ENCODE results near the gene SCAMP5.

SCAMP5 gene

DNA sequence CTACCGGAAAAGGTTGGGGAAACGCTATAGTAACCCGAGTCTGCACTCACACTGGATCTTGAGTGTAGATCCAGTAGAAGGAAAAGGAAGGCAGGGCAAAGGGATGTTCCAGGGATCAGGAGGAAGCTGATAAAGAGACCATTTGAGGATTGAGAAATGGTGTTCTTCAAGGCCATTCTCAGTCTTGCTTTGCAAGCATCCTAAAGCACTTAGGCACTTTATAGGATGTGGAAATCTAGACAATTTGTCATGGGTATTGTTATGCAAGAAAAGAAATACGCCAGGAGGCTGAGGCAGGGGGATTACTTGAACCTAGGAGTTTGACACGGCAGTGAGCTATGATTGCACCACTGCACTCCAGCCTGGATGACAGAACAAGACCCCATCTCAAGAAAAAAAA lies 13.2 kb upstream of the SCAMP5 start:
- no peak for DNase-seq (ENCODE audit: low read depth)
- in situ Hi-C loops (cut with HindIII; ENCODE audit: low sequenced_read_pairs), result no loop called here
- TF ChIP-seq, protein P1, sequence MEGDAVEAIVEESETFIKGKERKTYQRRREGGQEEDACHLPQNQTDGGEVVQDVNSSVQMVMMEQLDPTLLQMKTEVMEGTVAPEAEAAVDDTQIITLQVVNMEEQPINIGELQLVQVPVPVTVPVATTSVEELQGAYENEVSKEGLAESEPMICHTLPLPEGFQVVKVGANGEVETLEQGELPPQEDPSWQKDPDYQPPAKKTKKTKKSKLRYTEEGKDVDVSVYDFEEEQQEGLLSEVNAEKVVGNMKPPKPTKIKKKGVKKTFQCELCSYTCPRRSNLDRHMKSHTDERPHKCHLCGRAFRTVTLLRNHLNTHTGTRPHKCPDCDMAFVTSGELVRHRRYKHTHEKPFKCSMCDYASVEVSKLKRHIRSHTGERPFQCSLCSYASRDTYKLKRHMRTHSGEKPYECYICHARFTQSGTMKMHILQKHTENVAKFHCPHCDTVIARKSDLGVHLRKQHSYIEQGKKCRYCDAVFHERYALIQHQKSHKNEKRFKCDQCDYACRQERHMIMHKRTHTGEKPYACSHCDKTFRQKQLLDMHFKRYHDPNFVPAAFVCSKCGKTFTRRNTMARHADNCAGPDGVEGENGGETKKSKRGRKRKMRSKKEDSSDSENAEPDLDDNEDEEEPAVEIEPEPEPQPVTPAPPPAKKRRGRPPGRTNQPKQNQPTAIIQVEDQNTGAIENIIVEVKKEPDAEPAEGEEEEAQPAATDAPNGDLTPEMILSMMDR (IDR thresholded peaks at IDR 0.05; ENCODE audit: low read depth, low read length, missing control alignments), result no peak
- no peak overlapping the region for H3K4me3 ChIP-seq (ENCODE audit: low read depth, low read length)

DNA sequence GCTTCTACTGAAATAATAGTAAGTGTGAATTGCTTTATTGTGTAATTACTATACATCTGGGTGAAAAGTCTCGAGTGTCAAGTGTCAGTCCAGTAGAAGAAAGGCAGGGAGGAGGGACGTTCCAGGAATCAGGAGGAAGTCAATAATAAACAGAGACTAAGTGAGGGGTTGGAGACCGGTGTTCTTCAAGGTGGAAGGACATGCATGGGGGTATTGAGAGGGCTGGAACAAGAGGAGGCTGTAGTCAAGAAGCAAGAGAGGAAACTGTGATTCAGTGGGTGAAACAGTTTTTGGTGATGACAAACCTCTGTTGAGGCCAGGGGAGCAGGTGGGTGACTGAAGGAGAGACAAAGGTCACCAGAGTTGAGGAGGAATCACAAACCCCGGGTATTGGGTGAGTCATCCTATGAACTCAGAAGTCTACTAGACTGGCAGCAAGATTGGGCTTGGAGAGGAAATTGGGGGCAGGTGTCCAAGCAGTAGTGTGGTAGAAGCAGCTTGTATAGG lies 11.6 kb upstream of the SCAMP5 start:
- no peak overlapping the region for H3K4me3 ChIP-seq (ENCODE audit: low read depth, low read length)
- in situ Hi-C loops (cut with HindIII; ENCODE audit: low sequenced_read_pairs), result no loop called here
- no peak for DNase-seq (ENCODE audit: low read depth)
- TF ChIP-seq, protein P1 (IDR thresholded peaks at IDR 0.05; ENCODE audit: low read depth, low read length, missing control alignments), result no peak

DNA sequence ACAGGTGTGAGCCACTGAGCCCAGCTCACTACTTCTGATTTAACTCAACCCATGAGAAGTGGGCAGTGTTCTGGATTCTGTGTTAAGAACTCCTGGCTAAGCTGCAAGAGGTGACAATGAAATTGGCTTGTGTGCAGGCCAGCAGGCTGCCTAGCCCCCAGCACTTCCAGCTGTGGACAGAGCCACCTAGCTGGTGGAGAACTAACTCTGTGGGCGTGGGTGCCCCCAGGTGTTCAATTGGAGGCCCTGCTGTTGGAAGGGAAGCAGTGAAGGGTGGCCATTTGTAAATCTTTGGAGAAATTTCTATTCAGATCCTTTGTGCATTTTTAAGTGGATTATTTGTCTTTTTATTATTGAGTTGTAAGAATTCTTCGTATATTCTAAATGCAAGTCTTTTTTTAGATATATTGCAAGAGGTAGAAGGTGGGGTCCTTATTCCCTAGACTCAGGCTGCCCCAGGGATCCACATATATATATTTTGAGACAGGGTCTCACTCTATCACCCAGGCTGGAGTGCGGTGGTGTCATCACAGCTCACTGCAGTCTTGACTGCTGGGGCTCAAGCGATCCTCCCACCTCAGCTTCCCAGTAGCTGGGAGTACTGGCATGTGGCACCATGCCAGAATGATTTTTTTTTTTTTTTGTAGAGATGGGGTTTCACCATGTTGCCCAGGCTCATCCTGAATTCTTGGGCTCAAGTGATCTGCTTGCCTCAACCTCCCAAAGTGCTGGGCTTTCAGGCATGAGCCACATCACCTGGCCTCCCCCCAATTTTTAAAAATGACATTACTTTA lies 7.2 kb upstream of the SCAMP5 start:
- TF ChIP-seq, protein P1 (IDR thresholded peaks at IDR 0.05; ENCODE audit: low read depth, low read length, missing control alignments), result peak; percentile 37
- in situ Hi-C loops (cut with HindIII; ENCODE audit: low sequenced_read_pairs), result no loop called here
- DNase-seq (ENCODE audit: low read depth), result no peak
- H3K4me3 ChIP-seq (ENCODE audit: low read depth, low read length), result no peak overlapping the region

DNA sequence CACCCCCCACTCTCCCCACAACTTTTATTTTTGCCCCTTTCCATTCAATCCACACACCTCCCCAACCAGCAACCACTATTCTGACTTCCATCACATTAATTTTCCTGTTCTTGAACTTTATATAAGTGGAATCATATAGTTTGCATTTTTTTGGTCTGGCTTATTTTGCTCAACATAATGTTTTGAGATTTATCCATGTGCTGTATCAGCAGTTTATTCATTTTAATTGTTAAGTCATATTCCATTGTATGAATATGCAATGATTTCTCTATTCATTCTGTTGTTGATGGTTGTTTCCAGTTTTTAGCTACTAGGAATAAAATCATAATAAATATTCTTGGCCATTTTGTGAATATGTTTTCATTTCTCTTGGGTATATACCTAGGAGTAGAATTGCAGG lies 5.8 kb upstream of the SCAMP5 start:
- no peak overlapping the region for H3K4me3 ChIP-seq (ENCODE audit: low read depth, low read length)
- no peak for DNase-seq (ENCODE audit: low read depth)
- TF ChIP-seq, protein P1 (IDR thresholded peaks at IDR 0.05; ENCODE audit: low read depth, low read length, missing control alignments), result no peak
- in situ Hi-C loops (cut with HindIII; ENCODE audit: low sequenced_read_pairs), result no loop called here

DNA sequence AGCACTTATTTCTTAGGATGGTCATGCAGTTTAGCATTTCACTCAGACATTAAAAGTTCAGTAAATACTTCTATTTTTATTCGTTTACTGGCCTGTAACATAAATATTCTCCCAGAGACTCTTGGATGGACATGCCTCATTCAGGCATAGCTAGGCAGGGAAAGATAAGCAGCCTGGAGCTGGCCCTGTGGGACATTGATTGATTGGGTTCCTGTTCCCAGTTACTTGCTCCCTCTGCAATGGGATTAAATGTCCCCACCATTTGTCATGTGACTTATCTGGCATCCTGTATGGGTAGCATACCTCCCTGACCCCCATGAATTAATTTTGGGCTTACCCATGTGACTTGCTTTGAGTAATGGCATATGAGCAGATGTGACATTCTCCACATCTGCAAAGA lies 2.7 kb upstream of the SCAMP5 start:
- TF ChIP-seq, protein P1 (IDR thresholded peaks at IDR 0.05; ENCODE audit: low read depth, low read length, missing control alignments), result no peak

DNA sequence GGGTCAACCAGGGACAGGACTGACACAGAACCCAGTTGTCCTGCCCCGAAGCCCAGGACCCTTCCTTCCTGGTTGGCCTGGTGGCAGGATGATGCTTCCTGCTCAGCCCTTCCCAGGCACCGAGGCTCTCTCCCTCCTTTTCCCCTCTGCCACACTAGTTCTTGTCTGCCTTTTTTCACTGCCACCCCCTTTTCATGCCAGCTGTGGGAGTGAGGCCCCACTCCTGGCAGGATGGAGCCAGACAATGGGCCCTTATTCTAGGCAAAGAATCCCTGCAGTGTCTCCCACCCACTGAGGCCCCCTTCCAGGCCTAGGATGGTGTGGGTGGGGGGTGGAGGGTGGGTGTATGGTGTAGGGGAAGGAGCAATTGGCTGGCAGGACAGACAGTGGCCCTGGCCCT lies 1.1 kb upstream of the SCAMP5 start:
- TF ChIP-seq, protein P1 (IDR thresholded peaks at IDR 0.05; ENCODE audit: low read depth, low read length, missing control alignments), result no peak
- in situ Hi-C loops (cut with HindIII; ENCODE audit: low sequenced_read_pairs), result no loop called here
- H3K4me3 ChIP-seq (ENCODE audit: low read depth, low read length), result no peak overlapping the region
- DNase-seq (ENCODE audit: low read depth), result no peak

More for the DNA sequence above, 2.7 kb upstream of the SCAMP5 start:
- no peak overlapping the region for H3K4me3 ChIP-seq (ENCODE audit: low read depth, low read length)
- DNase-seq (ENCODE audit: low read depth), result no peak
- in situ Hi-C loops (cut with HindIII; ENCODE audit: low sequenced_read_pairs), result no loop called here

Data from astrocyte of the cerebellum (primary cell).